Measurements from ENCODE around the gene UBALD2. TPM values are rescaled to one million over a fixed set of nuclear protein-coding genes. Genes with fewer than 3 reads are reported as not detected.

Gene UBALD2
- total and polyA plus RNA-seq, 2 of the 13 experiments (the other 11 are each of a cell fraction or from before 2014, with no cell fraction given), result 3.3 to 89.7 TPM

DNA sequence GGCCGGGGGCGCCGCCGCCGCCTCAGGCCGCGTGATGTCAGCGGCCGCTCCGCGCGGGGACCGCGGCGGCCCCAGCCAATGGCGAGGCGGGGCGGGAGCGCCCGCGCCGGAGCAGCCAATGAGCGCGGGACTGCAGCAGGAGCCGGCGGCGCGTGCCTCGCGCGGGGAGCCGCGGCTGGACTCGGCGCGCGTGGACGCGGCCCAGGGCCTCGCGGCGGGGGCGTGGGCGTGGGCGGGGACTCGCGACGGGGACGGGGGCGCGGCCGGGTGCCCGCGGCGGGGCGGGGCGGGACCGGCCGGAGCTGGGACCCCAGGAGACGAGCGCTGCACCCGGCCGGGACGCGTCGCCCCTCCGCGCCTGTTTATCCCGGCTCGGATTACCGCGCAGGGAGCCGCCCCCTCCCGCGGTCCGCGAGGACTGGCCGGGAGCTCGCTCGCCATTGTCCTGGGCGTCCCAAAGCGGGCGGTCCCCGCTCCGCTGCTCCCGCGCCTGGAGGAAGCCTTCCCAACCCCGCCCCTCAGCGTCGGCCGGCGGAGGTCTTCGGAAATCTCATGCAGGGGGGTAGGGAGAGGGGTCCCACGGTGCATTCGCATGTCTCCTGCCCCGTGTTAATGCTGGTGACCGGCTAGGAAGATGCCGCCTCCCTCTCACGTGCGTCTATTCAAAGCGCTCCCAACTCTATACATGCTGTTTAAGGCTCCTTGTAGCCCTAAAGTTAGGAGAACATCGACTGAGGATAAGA, 24.5 kb upstream of the UBALD2 start, which contains the start of gene RNF157 (continued):
- TF ChIP-seq PRMT3 (CRISPR knock-in tag; IDR thresholded peaks at IDR 0.05; ENCODE audit: borderline replicate concordance, low read depth), result no peak
- peak; percentile 44; the same call in 1 of the 2 replicates for TF ChIP-seq MYC (CRISPR knock-in tag; IDR thresholded peaks at IDR 0.05; ENCODE audit: borderline replicate concordance)
- peak; percentile 32 for TF ChIP-seq ZNF777 (CRISPR knock-in tag; IDR thresholded peaks at IDR 0.05)
- TF ChIP-seq, protein P1, sequence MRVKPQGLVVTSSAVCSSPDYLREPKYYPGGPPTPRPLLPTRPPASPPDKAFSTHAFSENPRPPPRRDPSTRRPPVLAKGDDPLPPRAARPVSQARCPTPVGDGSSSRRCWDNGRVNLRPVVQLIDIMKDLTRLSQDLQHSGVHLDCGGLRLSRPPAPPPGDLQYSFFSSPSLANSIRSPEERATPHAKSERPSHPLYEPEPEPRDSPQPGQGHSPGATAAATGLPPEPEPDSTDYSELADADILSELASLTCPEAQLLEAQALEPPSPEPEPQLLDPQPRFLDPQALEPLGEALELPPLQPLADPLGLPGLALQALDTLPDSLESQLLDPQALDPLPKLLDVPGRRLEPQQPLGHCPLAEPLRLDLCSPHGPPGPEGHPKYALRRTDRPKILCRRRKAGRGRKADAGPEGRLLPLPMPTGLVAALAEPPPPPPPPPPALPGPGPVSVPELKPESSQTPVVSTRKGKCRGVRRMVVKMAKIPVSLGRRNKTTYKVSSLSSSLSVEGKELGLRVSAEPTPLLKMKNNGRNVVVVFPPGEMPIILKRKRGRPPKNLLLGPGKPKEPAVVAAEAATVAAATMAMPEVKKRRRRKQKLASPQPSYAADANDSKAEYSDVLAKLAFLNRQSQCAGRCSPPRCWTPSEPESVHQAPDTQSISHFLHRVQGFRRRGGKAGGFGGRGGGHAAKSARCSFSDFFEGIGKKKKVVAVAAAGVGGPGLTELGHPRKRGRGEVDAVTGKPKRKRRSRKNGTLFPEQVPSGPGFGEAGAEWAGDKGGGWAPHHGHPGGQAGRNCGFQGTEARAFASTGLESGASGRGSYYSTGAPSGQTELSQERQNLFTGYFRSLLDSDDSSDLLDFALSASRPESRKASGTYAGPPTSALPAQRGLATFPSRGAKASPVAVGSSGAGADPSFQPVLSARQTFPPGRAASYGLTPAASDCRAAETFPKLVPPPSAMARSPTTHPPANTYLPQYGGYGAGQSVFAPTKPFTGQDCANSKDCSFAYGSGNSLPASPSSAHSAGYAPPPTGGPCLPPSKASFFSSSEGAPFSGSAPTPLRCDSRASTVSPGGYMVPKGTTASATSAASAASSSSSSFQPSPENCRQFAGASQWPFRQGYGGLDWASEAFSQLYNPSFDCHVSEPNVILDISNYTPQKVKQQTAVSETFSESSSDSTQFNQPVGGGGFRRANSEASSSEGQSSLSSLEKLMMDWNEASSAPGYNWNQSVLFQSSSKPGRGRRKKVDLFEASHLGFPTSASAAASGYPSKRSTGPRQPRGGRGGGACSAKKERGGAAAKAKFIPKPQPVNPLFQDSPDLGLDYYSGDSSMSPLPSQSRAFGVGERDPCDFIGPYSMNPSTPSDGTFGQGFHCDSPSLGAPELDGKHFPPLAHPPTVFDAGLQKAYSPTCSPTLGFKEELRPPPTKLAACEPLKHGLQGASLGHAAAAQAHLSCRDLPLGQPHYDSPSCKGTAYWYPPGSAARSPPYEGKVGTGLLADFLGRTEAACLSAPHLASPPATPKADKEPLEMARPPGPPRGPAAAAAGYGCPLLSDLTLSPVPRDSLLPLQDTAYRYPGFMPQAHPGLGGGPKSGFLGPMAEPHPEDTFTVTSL (CRISPR knock-in tag; IDR thresholded peaks at IDR 0.05; ENCODE audit: borderline replicate concordance), result 0 out of 2 replicates have a peak, but pooled peaks have one; percentile 8
- TF ChIP-seq RARG (CRISPR knock-in tag; IDR thresholded peaks at IDR 0.05; ENCODE audit: low read depth), result no peak
- TF ChIP-seq ZNF747 (CRISPR knock-in tag; IDR thresholded peaks at IDR 0.05; ENCODE audit: borderline replicate concordance), result no peak
- peak; percentile 20; the same call in 1 of the 2 replicates for TF ChIP-seq MEF2D (CRISPR knock-in tag; IDR thresholded peaks at IDR 0.05)
- TF ChIP-seq ZNF879 (CRISPR knock-in tag; IDR thresholded peaks at IDR 0.05), result no peak
- TF ChIP-seq ZNF780A (CRISPR knock-in tag; IDR thresholded peaks at IDR 0.05), result no peak
- TF ChIP-seq ZBTB3 (CRISPR knock-in tag; IDR thresholded peaks at IDR 0.05; ENCODE audit: borderline replicate concordance, low read depth), result no peak
- no peak for TF ChIP-seq MIXL1 (CRISPR knock-in tag; IDR thresholded peaks at IDR 0.05)
- TF ChIP-seq, protein P2, sequence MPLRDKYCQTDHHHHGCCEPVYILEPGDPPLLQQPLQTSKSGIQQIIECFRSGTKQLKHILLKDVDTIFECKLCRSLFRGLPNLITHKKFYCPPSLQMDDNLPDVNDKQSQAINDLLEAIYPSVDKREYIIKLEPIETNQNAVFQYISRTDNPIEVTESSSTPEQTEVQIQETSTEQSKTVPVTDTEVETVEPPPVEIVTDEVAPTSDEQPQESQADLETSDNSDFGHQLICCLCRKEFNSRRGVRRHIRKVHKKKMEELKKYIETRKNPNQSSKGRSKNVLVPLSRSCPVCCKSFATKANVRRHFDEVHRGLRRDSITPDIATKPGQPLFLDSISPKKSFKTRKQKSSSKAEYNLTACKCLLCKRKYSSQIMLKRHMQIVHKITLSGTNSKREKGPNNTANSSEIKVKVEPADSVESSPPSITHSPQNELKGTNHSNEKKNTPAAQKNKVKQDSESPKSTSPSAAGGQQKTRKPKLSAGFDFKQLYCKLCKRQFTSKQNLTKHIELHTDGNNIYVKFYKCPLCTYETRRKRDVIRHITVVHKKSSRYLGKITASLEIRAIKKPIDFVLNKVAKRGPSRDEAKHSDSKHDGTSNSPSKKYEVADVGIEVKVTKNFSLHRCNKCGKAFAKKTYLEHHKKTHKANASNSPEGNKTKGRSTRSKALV (CRISPR knock-in tag; IDR thresholded peaks at IDR 0.05), result peak; percentile 53; the same call in 1 of the 2 replicates
- TF ChIP-seq, protein P3, sequence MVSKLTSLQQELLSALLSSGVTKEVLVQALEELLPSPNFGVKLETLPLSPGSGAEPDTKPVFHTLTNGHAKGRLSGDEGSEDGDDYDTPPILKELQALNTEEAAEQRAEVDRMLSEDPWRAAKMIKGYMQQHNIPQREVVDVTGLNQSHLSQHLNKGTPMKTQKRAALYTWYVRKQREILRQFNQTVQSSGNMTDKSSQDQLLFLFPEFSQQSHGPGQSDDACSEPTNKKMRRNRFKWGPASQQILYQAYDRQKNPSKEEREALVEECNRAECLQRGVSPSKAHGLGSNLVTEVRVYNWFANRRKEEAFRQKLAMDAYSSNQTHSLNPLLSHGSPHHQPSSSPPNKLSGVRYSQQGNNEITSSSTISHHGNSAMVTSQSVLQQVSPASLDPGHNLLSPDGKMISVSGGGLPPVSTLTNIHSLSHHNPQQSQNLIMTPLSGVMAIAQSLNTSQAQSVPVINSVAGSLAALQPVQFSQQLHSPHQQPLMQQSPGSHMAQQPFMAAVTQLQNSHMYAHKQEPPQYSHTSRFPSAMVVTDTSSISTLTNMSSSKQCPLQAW (CRISPR knock-in tag; IDR thresholded peaks at IDR 0.05), result 0 out of 2 replicates have a peak, but pooled peaks have one; percentile 37
- no peak for TF ChIP-seq NFE2L1 (CRISPR knock-in tag; IDR thresholded peaks at IDR 0.05; ENCODE audit: borderline replicate concordance)
- TF ChIP-seq ZSCAN30 (CRISPR knock-in tag; IDR thresholded peaks at IDR 0.05), result no peak
- TF ChIP-seq SIX1 (CRISPR knock-in tag; IDR thresholded peaks at IDR 0.05; ENCODE audit: borderline replicate concordance), result peak; percentile 73; the same call in 1 of the 2 replicates
- peak; percentile 75 for TF ChIP-seq NFYB (CRISPR knock-in tag; IDR thresholded peaks at IDR 0.05)

Measured in HepG2 (cell line).